Measurements from ENCODE around the gene RASSF5.

- TF ChIP-seq CTCF (IDR thresholded peaks at IDR 0.05) = peak in 1 of 5 experiments; percentile 2
- TF ChIP-seq POLR2A (IDR thresholded peaks at IDR 0.05) = no peak
- TF ChIP-seq EP300 (IDR thresholded peaks at IDR 0.05; ENCODE audit: low read depth) = no peak
These were observed 36.5 kb upstream of the RASSF5 start for GRCh38 chr1:206470692-206471414.

All from transverse colon (tissue), 3 donors.